HepG2 (cell line): ENCODE results near the gene SRSF1. TPM values are rescaled to one million over a fixed set of nuclear protein-coding genes. Genes with fewer than 3 reads are reported as not detected.

ENCODE experiments used
- CBX2 ChIP-seq, 2 experiments: fragments of 200-600 bp in 1 of 2; sonication (generic); formaldehyde crosslinking in 1 of 2; IDR thresholded peaks; 2 replicates each; pipeline versions ENCODE4 v1.7.0 to v1.8.1; 2018 to 2022; ENCODE audit warnings: low read depth in 2 of 2, low read length in 1 of 2, mild to moderate bottlenecking in 1 of 2, missing genetic modification reagents in 1 of 2
- ELF3 ChIP-seq: IDR thresholded peaks from 2 replicates; pipeline ENCODE4 v1.6.1; 2016; ENCODE audit warnings: missing genetic modification reagents, missing compliant biosample characterization
- GATAD1 ChIP-seq: IDR thresholded peaks from 2 replicates; pipeline ENCODE4 v1.6.1; 2016; ENCODE audit warnings: missing genetic modification reagents, missing compliant biosample characterization
- GATAD2A ChIP-seq: IDR thresholded peaks from 2 replicates; pipeline ENCODE4 v1.6.1; 2016
- KMT2B ChIP-seq: IDR thresholded peaks from 2 replicates; pipeline ENCODE4 v1.6.1; 2016; ENCODE audit warnings: missing genetic modification reagents, missing compliant biosample characterization
- RARG ChIP-seq: sonication (generic); formaldehyde crosslinking; IDR thresholded peaks from 2 replicates; pipeline ENCODE4 v1.4.0; 2020; ENCODE audit warnings: low read depth, mild to moderate bottlenecking, missing genetic modification reagents
- SKIL ChIP-seq: sonication (generic); formaldehyde crosslinking; IDR thresholded peaks from 2 replicates; pipeline ENCODE4 v1.8.0; 2022; ENCODE audit warnings: missing genetic modification reagents, mild to moderate bottlenecking, moderate library complexity, borderline replicate concordance
- STAG1 ChIP-seq: sonication (generic); formaldehyde crosslinking; IDR thresholded peaks from 2 replicates; pipeline ENCODE4 v1.4.0; 2020; ENCODE audit warnings: missing genetic modification reagents
- THAP9 ChIP-seq: sonication (generic); formaldehyde crosslinking; IDR thresholded peaks from 2 replicates; pipeline ENCODE4; 2020; ENCODE audit warnings: missing genetic modification reagents, mild to moderate bottlenecking, borderline replicate concordance
- UBTF ChIP-seq: sonication (generic); formaldehyde crosslinking; IDR thresholded peaks from 2 replicates; pipeline ENCODE4 v1.4.0; 2020; ENCODE audit warnings: mild to moderate bottlenecking, missing genetic modification reagents
- ZBED4 ChIP-seq: sonication (generic); formaldehyde crosslinking; IDR thresholded peaks from 2 replicates; pipeline ENCODE4 v1.4.0; 2020; ENCODE audit warnings: missing genetic modification reagents, borderline replicate concordance
- ZBTB42 ChIP-seq: sonication (generic); formaldehyde crosslinking; IDR thresholded peaks from 2 replicates; pipeline ENCODE4 v1.5.0; 2020; ENCODE audit warnings: mild to moderate bottlenecking, missing genetic modification reagents
- ZNF263 ChIP-seq: sonication (generic); formaldehyde crosslinking; IDR thresholded peaks from 2 replicates; pipeline ENCODE4 v1.4.0; 2020; ENCODE audit warnings: missing genetic modification reagents
- ZNF768 ChIP-seq: sonication (generic); formaldehyde crosslinking; IDR thresholded peaks from 2 replicates; pipeline ENCODE4 v1.4.0; 2020; ENCODE audit warnings: missing genetic modification reagents
- ZNF83 ChIP-seq: sonication (generic); formaldehyde crosslinking; IDR thresholded peaks from 2 replicates; pipeline ENCODE4 v1.4.0; 2020; ENCODE audit warnings: missing genetic modification reagents, mild to moderate bottlenecking, borderline replicate concordance
- ZSCAN31 ChIP-seq: sonication (generic); formaldehyde crosslinking; IDR thresholded peaks from 2 replicates; pipeline ENCODE4 v1.5.0; 2020; ENCODE audit warnings: low read depth, mild to moderate bottlenecking, missing genetic modification reagents
- polyA plus RNA-seq, 8 experiments: library from polyadenylated mRNA; depleted of rRNA in 3 of 8; stranded (reverse) in 7 of 8; unstranded in 1 of 8; fragments of >200 nt; fragmentation: Illumina TruSeq in 4 of 8; extraction: Trizol in 4 of 8; gene quantifications; 2 replicates each; pipeline versions ENCODE4 v1.2.1 to v1.2.3, GENCODE V29; 2011 to 2016; ENCODE audit warnings: low read depth in 4 of 8, missing spikeins in 1 of 8, mixed read lengths in 1 of 8; ENCODE audit not compliant: insufficient read depth in 1 of 8
- total RNA-seq, 5 experiments: library from RNA; depleted of rRNA; stranded (reverse); fragments of >200 nt; fragmentation: Illumina TruSeq; extraction: Trizol; gene quantifications; 2 replicates each; pipeline ENCODE4 v1.2.3, GENCODE V29; 2016; ENCODE audit warnings: low read depth in 1 of 5

Gene SRSF1
- total and polyA plus RNA-seq, 2 of the 13 experiments (the other 11 are each of a cell fraction or from before 2014, with no cell fraction given) = 142 to 445 TPM

GRCh38 chr17:57955183-57955931 is 51.7 kb downstream of the SRSF1 start, which contains the start of gene CUEDC1 (continued):
- 0 out of 2 replicates have a peak, but pooled peaks have one; percentile 11 for TF ChIP-seq SKIL (CRISPR knock-in tag)
- peak; percentile 72; the same call in 1 of the 2 replicates for TF ChIP-seq UBTF (CRISPR knock-in tag)
- TF ChIP-seq ZBED4 = 0 out of 2 replicates have a peak, but pooled peaks have one; percentile 22
- TF ChIP-seq STAG1 (CRISPR knock-in tag) = peak; percentile 34
- TF ChIP-seq ZBTB42 = no peak
- no peak for TF ChIP-seq CBX2 (IDR thresholded peaks at IDR 0.05; ENCODE audit: low read depth, low read length)
- no peak for TF ChIP-seq CBX2 (CRISPR knock-in tag; IDR thresholded peaks at IDR 0.05; ENCODE audit: low read depth)
- TF ChIP-seq GATAD1 = 0 out of 2 replicates have a peak, but pooled peaks have one; percentile 12
- no peak for TF ChIP-seq RARG
- TF ChIP-seq ZNF83 (CRISPR knock-in tag) = 0 out of 2 replicates have a peak, but pooled peaks have one; percentile 54
- peak; percentile 6; the same call in 1 of the 2 replicates for TF ChIP-seq ZNF263 (CRISPR knock-in tag)
- no peak for TF ChIP-seq ZSCAN31 (CRISPR knock-in tag)
- TF ChIP-seq ZNF768 = peak; percentile 42; the same call in 1 of the 2 replicates
- TF ChIP-seq THAP9 (CRISPR knock-in tag) = 0 out of 2 replicates have a peak, but pooled peaks have one; percentile 21
- TF ChIP-seq KMT2B (CRISPR knock-in tag) = peak; percentile 37; the same call in 1 of the 2 replicates
- no peak for TF ChIP-seq GATAD2A
- peak; percentile 21; the same call in 1 of the 2 replicates for TF ChIP-seq ELF3 (CRISPR knock-in tag)
